ENCODE data around the gene ANKRD18B. TPM values are rescaled to one million over a fixed set of nuclear protein-coding genes. Genes with fewer than 3 reads are reported as not detected.
A peak's percentile ranks its signal among the peaks of the same experiment; 100 is the strongest.
"Not testable (repeated sequence)": the region's sequence is repeated elsewhere in the genome, so short reads cannot be mapped to it uniquely, and the experiment has no call there.

ANKRD18B gene
- total RNA-seq, 3 donors from 2014 or later, result 2.4 TPM; not detected in 2

DNA sequence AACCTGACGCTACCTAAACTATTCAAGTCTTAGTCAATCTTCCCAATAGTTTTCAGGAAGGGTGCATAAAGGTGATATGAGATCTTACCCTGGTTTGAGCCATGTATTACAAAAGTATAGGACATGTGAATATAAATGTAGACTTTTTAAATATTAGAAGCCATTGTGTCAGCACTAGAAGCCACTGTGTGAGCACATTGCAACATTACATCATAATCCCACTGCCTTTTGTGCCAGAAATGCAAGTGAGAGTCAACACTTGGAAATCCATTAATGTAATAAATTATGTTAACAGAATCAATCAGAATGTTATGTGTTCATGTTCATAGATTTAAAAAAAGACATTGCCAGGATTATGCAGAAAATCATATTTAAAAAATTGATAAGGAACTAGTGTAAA lies 7.7 kb upstream of the ANKRD18B start:
- not testable (repeated sequence) for H3K4me1 Mint-ChIP-seq (ENCODE audit: low read depth); ATAC-seq

DNA sequence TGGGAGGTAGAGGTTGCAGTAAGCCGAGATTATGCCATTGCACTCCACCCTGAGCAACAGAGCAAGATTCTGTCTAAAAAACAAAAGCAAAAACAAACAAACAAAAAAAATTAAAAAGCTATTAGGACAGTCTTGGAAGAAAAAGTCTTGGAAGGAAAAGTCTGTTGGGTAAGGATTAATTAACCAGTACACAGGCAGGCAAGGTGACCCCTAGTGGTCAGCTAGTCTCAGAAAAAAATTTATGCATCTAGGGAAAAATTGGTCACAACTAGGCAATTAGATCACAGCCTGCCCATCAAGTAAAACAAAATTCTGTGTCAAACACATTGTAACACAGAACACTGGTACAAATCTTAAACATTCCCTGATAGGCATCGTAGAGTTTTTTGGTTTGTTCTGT lies 6.7 kb upstream of the ANKRD18B start:
- Mint-ChIP-seq H3K4me3 (no peak overlapping the region), H3K9me3 (peaks cover 4% of the 10 kb centered on the region), H3K4me1 (ENCODE audit: low read depth) (no peaks in the 10 kb centered on the region), H3K27me3 (ENCODE audit: low read depth) (peaks cover 20% of the 10 kb centered on the region), H3K36me3 (ENCODE audit: insufficient read depth) (no peaks in the 10 kb centered on the region)
- DNase-seq (no peak), ATAC-seq (no peak)

More for the DNA sequence above, 7.7 kb upstream of the ANKRD18B start:
- not testable (repeated sequence) for H3K36me3 Mint-ChIP-seq (ENCODE audit: insufficient read depth); H3K9me3 Mint-ChIP-seq; DNase-seq; H3K4me3 Mint-ChIP-seq
- peaks cover 10% of the 10 kb centered on the region for H3K27me3 Mint-ChIP-seq (ENCODE audit: low read depth)

DNA sequence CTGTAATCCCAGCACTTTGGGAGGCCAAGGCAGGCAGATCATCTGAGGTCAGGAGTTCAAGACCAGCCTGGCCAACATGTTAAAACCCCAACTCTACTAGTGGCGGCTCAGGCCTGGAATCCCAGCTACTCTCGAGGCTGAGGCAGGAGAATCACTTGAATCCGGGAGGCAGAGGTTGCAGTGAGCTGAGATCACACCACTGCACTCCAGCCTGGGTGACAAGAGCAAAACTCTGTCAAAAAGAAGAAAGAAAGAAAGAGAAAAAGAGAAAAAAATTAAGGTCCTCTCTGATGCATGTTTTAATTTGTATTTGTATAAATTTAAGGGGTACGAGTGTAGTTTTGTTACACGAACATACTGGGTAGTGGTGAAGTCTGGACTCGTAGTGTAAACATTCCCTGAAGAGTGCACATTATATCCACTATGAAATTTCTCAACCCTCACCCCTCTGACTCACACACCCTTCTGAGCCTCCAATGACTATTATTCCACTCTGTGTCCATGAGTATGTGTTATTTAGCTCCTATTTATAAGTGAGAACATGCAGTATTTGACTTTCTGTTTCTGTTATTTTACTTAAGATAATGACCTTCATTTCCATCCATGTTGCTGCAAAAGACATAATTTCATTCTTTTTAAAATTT lies 6.0 kb upstream of the ANKRD18B start:
- not testable (repeated sequence) for H3K9me3 Mint-ChIP-seq; H3K36me3 Mint-ChIP-seq (ENCODE audit: insufficient read depth); DNase-seq; ATAC-seq; H3K4me1 Mint-ChIP-seq (ENCODE audit: low read depth); H3K4me3 Mint-ChIP-seq
- peaks cover 25% of the 10 kb centered on the region for H3K27me3 Mint-ChIP-seq (ENCODE audit: low read depth)

DNA sequence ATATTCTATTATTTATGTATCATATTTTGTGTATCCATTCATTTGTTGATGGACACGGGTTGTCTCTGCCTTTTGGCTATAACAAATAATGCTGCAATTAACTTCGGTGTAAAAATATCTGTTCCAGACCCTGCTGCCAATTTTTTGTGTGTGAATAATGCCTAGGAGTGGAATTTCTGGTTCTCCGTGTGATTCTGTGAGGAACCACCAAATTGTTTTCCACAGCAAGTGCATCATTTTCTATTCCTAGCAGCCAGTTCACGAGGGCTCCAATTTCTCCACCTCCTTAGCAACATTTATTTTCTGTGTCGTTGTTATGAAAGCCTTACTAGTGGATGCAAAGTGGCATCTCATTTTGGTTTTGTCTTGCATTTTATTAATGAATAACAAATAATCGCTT lies 2.2 kb upstream of the ANKRD18B start:
- H3K36me3 Mint-ChIP-seq (ENCODE audit: insufficient read depth); DNase-seq; H3K4me3 Mint-ChIP-seq; H3K4me1 Mint-ChIP-seq (ENCODE audit: low read depth); H3K9me3 Mint-ChIP-seq; ATAC-seq: not testable (repeated sequence)
- peaks cover 48% of the 10 kb centered on the region for H3K27me3 Mint-ChIP-seq (ENCODE audit: low read depth)

DNA sequence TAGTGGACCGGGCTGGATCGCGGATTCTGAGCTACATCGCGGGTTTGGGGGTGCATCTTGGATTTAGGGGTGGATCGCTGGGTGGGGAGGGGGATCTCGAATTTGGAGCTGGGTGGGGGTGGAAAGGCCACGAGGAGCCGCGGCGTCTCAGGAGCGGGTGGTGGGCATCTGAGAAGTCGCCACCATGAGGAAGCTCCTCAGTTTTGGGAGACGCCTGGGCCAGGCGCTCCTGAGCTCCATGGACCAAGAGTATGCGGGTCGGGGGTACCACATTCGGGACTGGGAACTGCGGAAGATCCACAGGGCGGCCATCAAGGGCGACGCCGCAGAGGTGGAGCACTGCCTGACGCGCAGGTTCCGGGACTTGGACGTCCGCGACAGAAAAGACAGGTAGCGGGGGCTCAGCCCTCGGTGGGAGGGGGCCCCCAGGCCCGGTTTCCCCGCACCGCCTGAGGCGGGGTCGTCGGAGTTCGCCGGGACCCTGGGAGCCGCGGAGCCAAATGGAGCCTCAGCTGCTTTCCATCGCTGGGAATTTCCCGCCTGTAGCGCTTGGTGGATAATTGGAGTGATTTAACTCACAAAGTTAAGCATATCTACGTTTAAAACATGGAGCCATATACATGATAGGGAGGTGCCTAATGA lies 376 bp downstream of the ANKRD18B start:
- peaks cover 60% of the 10 kb centered on the region for H3K27me3 Mint-ChIP-seq (ENCODE audit: low read depth)

DNA sequence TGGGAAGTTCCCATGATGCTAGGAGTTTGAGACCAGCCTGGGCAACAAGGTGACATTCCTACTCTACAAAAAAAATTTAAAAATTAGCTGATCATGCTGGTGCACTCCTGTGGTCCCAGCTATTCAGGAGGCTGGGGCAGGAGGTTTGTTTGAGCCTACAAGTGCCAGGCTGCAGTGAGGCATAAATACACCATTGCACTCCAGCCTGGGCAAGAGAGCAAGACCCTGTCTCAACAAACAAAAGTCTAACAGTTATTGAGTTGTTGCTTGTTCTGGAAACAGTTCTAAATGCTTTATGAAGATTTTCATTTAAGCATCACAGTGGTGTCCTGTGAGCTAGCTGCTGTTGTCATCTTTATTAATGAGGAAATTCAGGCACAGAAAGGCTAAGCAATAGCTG lies 4.0 kb downstream of the ANKRD18B start:
- not testable (repeated sequence) for H3K36me3 Mint-ChIP-seq (ENCODE audit: insufficient read depth); H3K4me3 Mint-ChIP-seq; DNase-seq; H3K4me1 Mint-ChIP-seq (ENCODE audit: low read depth); H3K9me3 Mint-ChIP-seq; ATAC-seq
- H3K27me3 Mint-ChIP-seq (ENCODE audit: low read depth), result peaks cover 43% of the 10 kb centered on the region

More for the DNA sequence above, 376 bp downstream of the ANKRD18B start:
- Mint-ChIP-seq H3K36me3 (ENCODE audit: insufficient read depth) (no peaks in the 10 kb centered on the region), H3K4me3 (peak overlapping the region; percentile 77), H3K9me3 (no peaks in the 10 kb centered on the region), H3K4me1 (ENCODE audit: low read depth) (peaks cover 6% of the 10 kb centered on the region)
- ATAC-seq (peak; percentile 42 to 45), DNase-seq (no peak)

DNA sequence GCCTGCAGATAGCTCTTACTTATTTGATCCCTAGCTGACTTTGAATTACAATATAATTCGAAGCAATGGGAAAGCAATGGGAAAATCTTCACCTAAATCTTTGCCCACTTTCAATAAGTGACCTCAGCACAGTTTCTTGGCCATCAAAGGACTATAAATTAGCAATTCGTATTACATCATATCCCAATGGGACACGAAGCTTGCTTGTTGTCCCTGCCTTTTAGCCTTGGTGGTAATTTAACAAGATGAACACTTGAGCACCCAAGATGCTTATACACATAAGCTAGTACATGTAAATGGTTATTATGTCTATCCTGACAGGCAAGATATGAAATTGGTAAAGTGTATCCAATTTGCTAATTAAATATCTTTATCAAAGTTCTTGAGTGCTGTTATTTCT lies 9.9 kb downstream of the ANKRD18B start:
- not testable (repeated sequence) for H3K36me3 Mint-ChIP-seq (ENCODE audit: insufficient read depth); H3K4me3 Mint-ChIP-seq; DNase-seq; ATAC-seq; H3K9me3 Mint-ChIP-seq; H3K4me1 Mint-ChIP-seq (ENCODE audit: low read depth)
- peaks cover 13% of the 10 kb centered on the region for H3K27me3 Mint-ChIP-seq (ENCODE audit: low read depth)

DNA sequence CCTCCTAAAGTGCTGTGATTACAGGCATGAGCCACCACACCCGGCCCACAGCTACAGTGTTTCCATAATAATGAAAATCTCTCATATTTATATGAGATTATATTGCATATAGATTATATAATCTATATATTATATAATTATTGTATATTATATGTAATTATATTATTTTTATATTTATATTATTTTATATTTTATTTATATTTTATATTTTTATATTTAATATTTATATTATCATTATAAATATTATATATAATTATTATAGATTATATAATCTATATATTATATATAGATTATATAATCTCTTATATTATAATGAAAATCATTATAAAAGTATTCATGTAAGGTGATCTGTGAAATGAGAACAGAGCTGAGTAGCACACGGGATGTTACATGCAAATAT lies 11.5 kb downstream of the ANKRD18B start:
- no peak for DNase-seq
- Mint-ChIP-seq H3K4me1 (ENCODE audit: low read depth) (no peaks in the 10 kb centered on the region), H3K4me3 (no peak overlapping the region), H3K27me3 (ENCODE audit: low read depth) (peaks cover 8% of the 10 kb centered on the region), H3K36me3 (ENCODE audit: insufficient read depth) (no peaks in the 10 kb centered on the region), H3K9me3 (no peaks in the 10 kb centered on the region)
- no peak for ATAC-seq

DNA sequence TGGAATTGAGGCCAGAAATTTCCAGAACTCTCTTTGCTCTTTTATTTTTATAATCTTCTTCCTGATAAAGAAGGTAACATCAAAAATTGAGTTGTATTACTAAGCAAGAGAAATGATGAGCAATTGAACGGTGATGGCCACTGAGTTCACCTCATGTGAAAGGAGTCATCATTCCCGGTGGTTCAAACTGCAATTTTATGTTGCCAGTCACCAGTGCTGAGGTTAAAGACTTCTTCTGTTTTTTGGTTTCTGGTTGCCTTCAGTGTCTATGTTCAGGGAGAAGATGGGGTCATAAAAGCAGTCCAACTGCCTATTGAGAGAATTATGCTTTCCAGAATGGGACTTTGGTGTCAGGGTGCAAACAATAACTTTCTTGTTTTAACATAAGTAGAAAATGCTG lies 19.4 kb downstream of the ANKRD18B start:
- ATAC-seq; H3K4me1 Mint-ChIP-seq (ENCODE audit: low read depth); H3K4me3 Mint-ChIP-seq; H3K36me3 Mint-ChIP-seq (ENCODE audit: insufficient read depth); DNase-seq; H3K9me3 Mint-ChIP-seq: not testable (repeated sequence)
- peaks cover 35% of the 10 kb centered on the region for H3K27me3 Mint-ChIP-seq (ENCODE audit: low read depth)

DNA sequence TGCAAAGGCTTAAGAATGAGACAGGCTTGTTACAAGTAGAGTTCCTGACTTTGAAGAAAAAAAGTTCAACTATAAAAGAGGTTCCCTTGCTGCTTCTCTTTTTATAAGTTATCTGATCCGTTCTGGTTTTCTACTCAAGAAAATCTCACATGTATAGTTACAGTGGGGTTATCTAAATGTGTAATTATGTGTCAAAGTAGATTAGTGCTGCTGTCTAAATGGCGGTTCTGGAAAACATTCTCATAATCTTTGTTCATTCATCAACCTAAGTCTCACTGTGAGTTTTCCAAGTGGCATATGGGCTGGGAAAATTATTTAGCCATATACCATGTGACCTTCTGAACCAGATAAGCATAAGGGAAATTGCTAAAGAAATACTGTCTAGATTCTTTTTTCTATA lies 21.7 kb downstream of the ANKRD18B start:
- H3K27me3 Mint-ChIP-seq (ENCODE audit: low read depth), result peaks cover 36% of the 10 kb centered on the region
- not testable (repeated sequence) for H3K4me3 Mint-ChIP-seq; DNase-seq; H3K9me3 Mint-ChIP-seq; H3K36me3 Mint-ChIP-seq (ENCODE audit: insufficient read depth); H3K4me1 Mint-ChIP-seq (ENCODE audit: low read depth); ATAC-seq

DNA sequence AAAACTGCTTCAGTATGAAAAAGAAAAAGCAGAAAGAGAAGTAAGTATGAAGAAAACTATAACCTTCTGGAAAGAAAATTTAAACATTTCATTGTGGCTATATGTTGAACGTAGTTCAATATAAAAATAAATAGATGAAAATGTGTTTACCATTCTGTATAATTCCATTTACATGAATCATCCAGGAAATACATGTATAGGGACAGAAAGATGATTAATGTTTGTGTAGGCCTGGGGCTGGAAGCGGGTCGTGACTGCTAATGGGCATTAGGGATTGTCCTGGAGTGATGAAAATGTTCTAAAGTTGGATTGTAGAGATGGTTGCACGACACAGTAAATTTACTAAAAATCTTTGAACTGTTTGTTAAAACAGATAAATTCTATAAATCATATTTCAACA lies 24.8 kb downstream of the ANKRD18B start:
- not testable (repeated sequence) for H3K4me3 Mint-ChIP-seq; H3K36me3 Mint-ChIP-seq (ENCODE audit: insufficient read depth); H3K9me3 Mint-ChIP-seq; ATAC-seq; DNase-seq; H3K4me1 Mint-ChIP-seq (ENCODE audit: low read depth)
- peaks cover 28% of the 10 kb centered on the region for H3K27me3 Mint-ChIP-seq (ENCODE audit: low read depth)

DNA sequence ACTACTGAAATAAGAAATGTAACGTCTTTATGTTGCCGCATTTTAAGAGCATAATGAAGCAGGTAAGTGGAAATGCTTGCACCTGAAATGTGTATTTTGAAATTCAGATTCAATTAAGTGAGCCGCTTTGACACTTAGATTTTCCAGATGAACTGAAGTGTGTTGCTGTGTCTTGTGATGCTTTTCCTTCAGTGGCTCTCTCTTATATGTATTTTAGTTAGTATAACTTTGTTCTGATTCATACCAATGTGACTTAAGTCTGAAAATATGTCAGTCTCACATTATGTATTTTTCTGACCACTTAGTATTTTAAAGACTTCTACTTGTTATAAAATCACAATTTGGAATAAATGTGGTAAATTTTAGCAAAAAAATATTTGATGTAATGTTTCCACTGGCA lies 25.4 kb downstream of the ANKRD18B start:
- H3K27me3 Mint-ChIP-seq (ENCODE audit: low read depth), result peaks cover 29% of the 10 kb centered on the region
- not testable (repeated sequence) for H3K36me3 Mint-ChIP-seq (ENCODE audit: insufficient read depth); H3K9me3 Mint-ChIP-seq; H3K4me3 Mint-ChIP-seq; DNase-seq; ATAC-seq; H3K4me1 Mint-ChIP-seq (ENCODE audit: low read depth)

DNA sequence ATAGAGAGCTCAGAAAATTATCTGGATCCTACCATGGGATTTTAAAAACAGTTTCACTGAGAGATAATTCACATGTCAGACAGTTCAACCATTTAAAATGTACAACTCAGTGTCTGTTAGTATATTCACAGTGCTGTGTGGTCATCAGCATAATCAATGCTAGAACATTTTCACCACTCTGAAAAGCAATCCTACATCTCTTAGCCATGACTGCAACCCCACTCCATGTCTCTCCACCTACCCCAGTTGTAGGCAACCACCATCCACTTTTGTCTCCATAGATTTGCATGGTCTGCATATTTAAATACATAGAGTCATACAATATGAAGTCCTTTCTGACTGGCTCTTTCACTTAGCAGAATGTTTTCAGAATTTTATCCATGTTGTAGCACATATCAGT lies 27.1 kb downstream of the ANKRD18B start:
- not testable (repeated sequence) for H3K36me3 Mint-ChIP-seq (ENCODE audit: insufficient read depth); H3K4me3 Mint-ChIP-seq; ATAC-seq; DNase-seq; H3K9me3 Mint-ChIP-seq; H3K4me1 Mint-ChIP-seq (ENCODE audit: low read depth)
- H3K27me3 Mint-ChIP-seq (ENCODE audit: low read depth), result peaks cover 17% of the 10 kb centered on the region

DNA sequence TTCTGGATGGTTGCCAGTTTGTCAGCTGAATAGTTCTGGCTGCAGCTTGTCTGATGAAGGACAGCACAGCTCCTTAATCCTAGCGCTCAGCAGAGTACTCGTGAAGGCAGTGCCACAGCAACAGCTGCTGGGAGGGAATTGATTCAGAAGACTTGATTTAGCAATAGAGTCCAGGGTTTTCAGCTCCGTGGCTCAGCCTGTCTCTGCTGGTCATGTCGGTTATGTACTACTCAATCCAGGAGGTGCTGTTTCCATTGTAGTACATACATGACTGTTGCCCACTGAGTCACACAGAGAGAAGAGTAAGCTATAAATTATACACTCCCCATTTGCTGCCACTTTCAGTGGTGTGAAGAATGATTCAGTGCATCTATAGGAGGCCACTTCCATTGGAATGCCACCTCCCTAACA lies 28.3 kb downstream of the ANKRD18B start:
- not testable (repeated sequence) for H3K4me1 Mint-ChIP-seq (ENCODE audit: low read depth); H3K36me3 Mint-ChIP-seq (ENCODE audit: insufficient read depth); H3K9me3 Mint-ChIP-seq; DNase-seq; H3K4me3 Mint-ChIP-seq
- peak; percentile 66 to 82 for ATAC-seq
- H3K27me3 Mint-ChIP-seq (ENCODE audit: low read depth), result peaks cover 13% of the 10 kb centered on the region

DNA sequence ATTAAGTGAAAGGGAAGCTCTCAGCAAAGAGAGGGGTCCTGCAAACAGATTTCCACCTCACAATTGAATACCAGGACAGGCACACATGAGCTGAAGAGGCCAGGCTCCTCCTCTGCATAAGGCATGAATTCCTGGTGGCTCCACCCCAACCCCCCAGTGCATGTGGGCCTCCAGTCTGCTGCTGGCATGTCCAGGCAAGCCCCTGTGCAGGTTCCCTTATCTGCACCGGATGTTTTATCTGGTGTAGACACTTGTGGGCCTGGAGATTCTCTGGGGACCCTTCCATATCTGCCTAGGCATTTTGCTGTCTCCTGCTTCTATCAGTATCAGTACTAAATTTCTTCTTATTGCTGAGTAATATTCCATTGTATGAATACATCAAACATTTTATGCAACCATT lies 36.2 kb downstream of the ANKRD18B start:
- not testable (repeated sequence) for H3K4me1 Mint-ChIP-seq (ENCODE audit: low read depth); DNase-seq; H3K27me3 Mint-ChIP-seq (ENCODE audit: low read depth); H3K9me3 Mint-ChIP-seq; ATAC-seq; H3K36me3 Mint-ChIP-seq (ENCODE audit: insufficient read depth); H3K4me3 Mint-ChIP-seq

Measured in activated T-cell treated with anti-CD3 and anti-CD28 coated beads, Interleukin-2, amount 50 U/mL, for 4 hours (primary cell).